Ovary (tissue), 3 donors: Measurements from ENCODE around the gene PEX5.

ENCODE experiments used
- POLR2A ChIP-seq: fragments of 450-650 bp; IDR thresholded peaks from one replicate; pipeline ENCODE4 v1.6.1; 2017; ENCODE audit warnings: antibody characterized with exemption, mild to moderate bottlenecking, moderate library complexity
- TF ChIP-seq, protein P1 (sequence below), 3 donors: fragments of 450-650 bp in 2 of 3; fragments of 200-600 bp in 1 of 3; IDR thresholded peaks; one replicate each; pipeline versions ENCODE4 v1.5.1 to v1.8.0; 2016 to 2022; ENCODE audit warnings: antibody characterized with exemption in 3 of 3, mild to moderate bottlenecking in 1 of 3
- donor health status: DM: no; HTN: no; CAD: no.

GRCh38 chr12:7178481-7178880 lies 11.0 kb upstream of the PEX5 start:
- TF ChIP-seq, protein P1, sequence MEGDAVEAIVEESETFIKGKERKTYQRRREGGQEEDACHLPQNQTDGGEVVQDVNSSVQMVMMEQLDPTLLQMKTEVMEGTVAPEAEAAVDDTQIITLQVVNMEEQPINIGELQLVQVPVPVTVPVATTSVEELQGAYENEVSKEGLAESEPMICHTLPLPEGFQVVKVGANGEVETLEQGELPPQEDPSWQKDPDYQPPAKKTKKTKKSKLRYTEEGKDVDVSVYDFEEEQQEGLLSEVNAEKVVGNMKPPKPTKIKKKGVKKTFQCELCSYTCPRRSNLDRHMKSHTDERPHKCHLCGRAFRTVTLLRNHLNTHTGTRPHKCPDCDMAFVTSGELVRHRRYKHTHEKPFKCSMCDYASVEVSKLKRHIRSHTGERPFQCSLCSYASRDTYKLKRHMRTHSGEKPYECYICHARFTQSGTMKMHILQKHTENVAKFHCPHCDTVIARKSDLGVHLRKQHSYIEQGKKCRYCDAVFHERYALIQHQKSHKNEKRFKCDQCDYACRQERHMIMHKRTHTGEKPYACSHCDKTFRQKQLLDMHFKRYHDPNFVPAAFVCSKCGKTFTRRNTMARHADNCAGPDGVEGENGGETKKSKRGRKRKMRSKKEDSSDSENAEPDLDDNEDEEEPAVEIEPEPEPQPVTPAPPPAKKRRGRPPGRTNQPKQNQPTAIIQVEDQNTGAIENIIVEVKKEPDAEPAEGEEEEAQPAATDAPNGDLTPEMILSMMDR (IDR thresholded peaks at IDR 0.05): no peak
- no peak for TF ChIP-seq POLR2A
